H1 (cell line): ENCODE measurements around the gene PTPRG. TPM values are rescaled to one million over a fixed set of nuclear protein-coding genes. Genes with fewer than 3 reads are reported as not detected.

Source experiments
- CTCF ChIA-PET: fragments of 300-600 bp; sonication (Branson Sonifier 250); formaldehyde crosslinking; loops from one replicate; lab custom pipeline; 2021; ENCODE audit not compliant: partially characterized antibody; lab: Charles Lee
- POLR2A ChIA-PET: fragments of 300-600 bp; sonication (Branson Sonifier 250); formaldehyde crosslinking; loops from one replicate; lab custom pipeline; 2021; ENCODE audit warnings: inconsistent platforms; ENCODE audit not compliant: partially characterized antibody; lab: Charles Lee
- DNase-seq, 2 experiments: peaks; one replicate each; pipeline versions ENCODE4 v3.0.0 to v3.0.0-alpha.2; 2010 to 2022; ENCODE audit warnings: low spot score in 2 of 2, low read depth in 1 of 2, mixed read lengths in 1 of 2
- FAIRE-seq: peaks from 2 replicates; lab custom pipeline; 2011; peaks lifted over from hg19 to GRCh38; lab: Jason Lieb, UNC
- H2AFZ ChIP-seq: 2 replicates; pipeline ENCODE4 v1.8.1; 2012; ENCODE audit warnings: low read length, inconsistent platforms
- H2AK5ac ChIP-seq: 2 replicates; pipeline ENCODE4 v1.6.1; 2013; ENCODE audit warnings: low read depth, low read length
- H2BK120ac ChIP-seq: replicated peaks from 2 replicates; pipeline ENCODE3; 2013; ENCODE audit warnings: low read depth, low read length, inconsistent platforms
- H2BK12ac ChIP-seq: 2 replicates; pipeline ENCODE4 v1.6.1; 2013; ENCODE audit warnings: low read depth, low read length
- H2BK15ac ChIP-seq: 2 replicates; pipeline ENCODE4 v1.6.1; 2013; ENCODE audit warnings: low read length
- H2BK20ac ChIP-seq: 2 replicates; pipeline ENCODE4 v1.6.1; 2013; ENCODE audit warnings: low read length
- H2BK5ac ChIP-seq: 2 replicates; pipeline ENCODE4 v1.6.1; 2013; ENCODE audit warnings: low read depth, low read length
- H3K14ac ChIP-seq: 2 replicates; pipeline ENCODE4 v1.6.1; 2013; ENCODE audit warnings: inconsistent platforms; ENCODE audit not compliant: insufficient read length
- H3K18ac ChIP-seq: 2 replicates; pipeline ENCODE4 v1.6.1; 2013; ENCODE audit warnings: low read length; ENCODE audit errors: extremely low read depth
- H3K23ac ChIP-seq: 2 replicates; pipeline ENCODE4 v1.6.1; 2013; ENCODE audit warnings: inconsistent platforms; ENCODE audit not compliant: insufficient read length
- H3K23me2 ChIP-seq: 2 replicates; pipeline ENCODE4 v1.6.1; 2013; ENCODE audit warnings: low read depth, low read length
- H3K27ac ChIP-seq: 2 replicates; pipeline ENCODE4 v1.6.1; 2011; ENCODE audit warnings: low read depth, low read length, inconsistent platforms
- H3K27me3 ChIP-seq, 4 experiments: replicated peaks in 1 of 4; 1 replicate in 1 of 4; 2 replicates in 3 of 4; pipeline versions ENCODE4 v1.6.1 to v1.8.1; 2011 to 2013; ENCODE audit warnings: low read length in 3 of 4, mild to moderate bottlenecking in 3 of 4, inconsistent platforms in 2 of 4, mixed read lengths in 2 of 4, moderate library complexity in 1 of 4; ENCODE audit not compliant: control insufficient read depth in 3 of 4, insufficient read depth in 3 of 4; ENCODE audit errors: extremely low read depth in 1 of 4
- H3K36me3 ChIP-seq, 4 experiments: 2 replicates each; pipeline versions ENCODE4 v1.6.1 to v1.8.1; 2011 to 2013; ENCODE audit warnings: mild to moderate bottlenecking in 4 of 4, low read length in 3 of 4, moderate library complexity in 2 of 4, control low read depth in 1 of 4, inconsistent platforms in 1 of 4; ENCODE audit not compliant: insufficient read depth in 4 of 4, control insufficient read depth in 2 of 4
- H3K4ac ChIP-seq: replicated peaks from 2 replicates; pipeline ENCODE3; 2013; ENCODE audit warnings: low read length, low read depth, mixed read lengths, inconsistent platforms; ENCODE audit not compliant: insufficient read length
- H3K4me1 ChIP-seq, 4 experiments: replicated peaks in 1 of 4; 1 replicate in 1 of 4; 2 replicates in 3 of 4; pipeline versions ENCODE4 v1.6.1 to v1.8.1; 2011 to 2013; ENCODE audit warnings: low read length in 3 of 4, inconsistent platforms in 2 of 4, mixed read lengths in 1 of 4; ENCODE audit not compliant: insufficient read depth in 4 of 4, control insufficient read depth in 3 of 4
- H3K4me2 ChIP-seq, 2 experiments: 2 replicates each; pipeline versions ENCODE4 v1.6.1 to v1.8.1; 2011 to 2013; ENCODE audit warnings: low read depth in 2 of 2, low read length in 2 of 2, control low read depth in 1 of 2, inconsistent platforms in 1 of 2, mild to moderate bottlenecking in 1 of 2; ENCODE audit not compliant: insufficient read depth in 1 of 2
- H3K4me3 ChIP-seq, 4 experiments: fragments of 200-600, 300-600 bp in 1 of 4; sonication (generic), shearing (Covaris generic), sonication (Bioruptor Twin) in 1 of 4; 2 replicates each; pipeline versions ENCODE4 v1.5.1 to v1.8.1; 2011 to 2016; ENCODE audit warnings: low read length in 4 of 4, low read depth in 3 of 4, control low read depth in 2 of 4, inconsistent platforms in 2 of 4, mild to moderate bottlenecking in 2 of 4, mixed read lengths in 1 of 4, moderate library complexity in 1 of 4; ENCODE audit not compliant: insufficient read depth in 2 of 4; ENCODE audit errors: extremely low read depth in 1 of 4
- H3K56ac ChIP-seq: replicated peaks from 2 replicates; pipeline ENCODE3; 2013; ENCODE audit warnings: low read depth, mild to moderate bottlenecking, mixed read lengths, low read length, inconsistent platforms; ENCODE audit not compliant: insufficient read length
- H3K79me1 ChIP-seq: 2 replicates; pipeline ENCODE4 v1.6.1; 2013; ENCODE audit warnings: low read depth, low read length, control low read depth
- H3K79me2 ChIP-seq, 2 experiments: 2 replicates each; pipeline versions ENCODE4 v1.6.1 to v1.8.1; 2012 to 2013; ENCODE audit warnings: low read length in 2 of 2, mild to moderate bottlenecking in 2 of 2, inconsistent platforms in 1 of 2; ENCODE audit not compliant: insufficient read depth in 2 of 2, control insufficient read depth in 1 of 2
- H3K9ac ChIP-seq, 4 experiments: replicated peaks in 1 of 4; 1 replicate in 1 of 4; 2 replicates in 3 of 4; pipeline versions ENCODE4 v1.6.1 to v1.8.1; 2011 to 2013; ENCODE audit warnings: low read depth in 3 of 4, low read length in 3 of 4, control low read depth in 2 of 4, mild to moderate bottlenecking in 2 of 4, moderate library complexity in 2 of 4, inconsistent platforms in 1 of 4; ENCODE audit errors: extremely low read depth in 1 of 4
- H3K9me3 ChIP-seq, 2 experiments: 2 replicates each; pipeline versions ENCODE4 v1.6.1 to v1.8.1; 2012 to 2013; ENCODE audit warnings: mild to moderate bottlenecking in 2 of 2, moderate library complexity in 2 of 2, control low read depth in 1 of 2, inconsistent platforms in 1 of 2, low read depth in 1 of 2, low read length in 1 of 2, mixed read lengths in 1 of 2; ENCODE audit not compliant: insufficient read depth in 2 of 2
- H4K20me1 ChIP-seq, 2 experiments: replicated peaks in 1 of 2; 2 replicates each; pipeline versions ENCODE3 to v1.8.1; 2011 to 2013; ENCODE audit warnings: inconsistent platforms in 2 of 2, low read length in 2 of 2, mild to moderate bottlenecking in 1 of 2; ENCODE audit not compliant: insufficient read depth in 2 of 2, control insufficient read depth in 1 of 2
- H4K5ac ChIP-seq: 2 replicates; pipeline ENCODE4 v1.6.1; 2013; ENCODE audit warnings: low read length, low read depth, mixed read lengths, inconsistent platforms; ENCODE audit not compliant: insufficient read length
- H4K8ac ChIP-seq: 2 replicates; pipeline ENCODE4 v1.8.0; 2013; ENCODE audit warnings: mild to moderate bottlenecking, moderate library complexity, low read length, inconsistent platforms; ENCODE audit not compliant: insufficient read depth; ENCODE audit errors: extremely low read depth
- H4K91ac ChIP-seq: replicated peaks from 2 replicates; pipeline ENCODE3; 2013; ENCODE audit warnings: low read length, mixed read lengths, inconsistent platforms; ENCODE audit not compliant: insufficient read length
- BCL11A ChIP-seq, 2 experiments: IDR thresholded peaks; one replicate each; pipeline ENCODE4 v1.6.1; 2011; ENCODE audit warnings: low read depth in 2 of 2, low read length in 2 of 2, mild to moderate bottlenecking in 2 of 2
- WGBS, 2 experiments: shearing (Covaris generic) in 1 of 2; methylation state at CpG; one replicate each; pipeline versions ENCODE4 v1.1.6 to v1.1.7; 2013 to 2015; ENCODE audit warnings: low lambda C conversion rate in 2 of 2, mixed read lengths in 2 of 2, inconsistent platforms in 1 of 2, low coverage in 1 of 2, missing lambda C conversion rate in 1 of 2; ENCODE audit not compliant: insufficient replicate concordance in 2 of 2, insufficient coverage in 1 of 2, insufficient read length in 1 of 2; ENCODE audit errors: extremely low coverage in 1 of 2, missing lambda C conversion rate in 1 of 2; 5-methylcytosine and 5-hydroxymethylcytosine counted together
- polyA plus RNA-seq, 7 experiments: library from polyadenylated mRNA; depleted of rRNA in 3 of 7; stranded (reverse) in 5 of 7; unstranded in 2 of 7; fragments of >200 nt in 5 of 7; fragments of 200-250 nt in 2 of 7; gene quantifications; 1 replicate in 5 of 7; 2 replicates in 1 of 7; 4 replicates in 1 of 7; pipeline versions ENCODE4 v1.2.1 to v1.2.3, GENCODE V29; 2011 to 2013; ENCODE audit warnings: missing spikeins in 2 of 7, mixed read lengths in 2 of 7
- total RNA-seq: library from RNA; stranded (reverse); fragmentation: NEBNext Ultra II Directional; extraction: Animal tissue kit (Norgen Biotek cat#: 25700); gene quantifications from 2 replicates; pipeline ENCODE4 v1.2.1, GENCODE V29; 2021

Gene PTPRG
- total and polyA plus RNA-seq, 2 of the 8 experiments (the other 6 are each of a cell fraction or from before 2014, with no cell fraction given): 23.3 to 96.2 TPM

- Histone ChIP-seq H4K5ac (no peak overlapping the region), H4K91ac (no peak overlapping the region)
- FAIRE-seq: no peak
- no peak for TF ChIP-seq BCL11A (IDR thresholded peaks at IDR 0.05; ENCODE audit: low read depth in 2 of 2, low read length in 2 of 2)
- TF ChIP-seq, all 59 proteins: peak for 0
- H3K27ac ChIP-seq: no peak overlapping the region
- no peak overlapping the region for H4K8ac ChIP-seq
- no peak overlapping the region for H2BK12ac ChIP-seq
- POLR2A ChIA-PET: interaction anchor here (0.6 to 1.2 kb wide), 3 partner anchors 8 to 94 kb away, joined by 3 to 6 read pairs (median 4); no protein-coding TSS in a partner anchor
- H2AK5ac ChIP-seq: no peak overlapping the region
- H3K4me3 ChIP-seq: no peak overlapping the region
- H3K4me1 ChIP-seq: peaks cover 3 to 22% (median 8%) of the 10 kb centered on the region in 4 experiments; a peak in 4 of 7 replicates
- no peak overlapping the region for H3K4me2 ChIP-seq
- H4K20me1 ChIP-seq: peaks cover 26 to 38% of the 10 kb centered on the region in 2 experiments
- CTCF ChIA-PET: interaction anchor here (0.7 to 1.0 kb wide), 3 partner anchors 18 to 1428 kb away, joined by 3 read pairs; no protein-coding TSS in a partner anchor
- no peaks in the 10 kb centered on the region for H3K9me3 ChIP-seq
- no peak overlapping the region for H2BK120ac ChIP-seq
- H3K36me3 ChIP-seq: 0 out of 8 replicates have a peak, but pooled peaks cover 0 to 2% (median 0%) of the 10 kb centered on the region in 4 experiments
- H3K18ac ChIP-seq: no peak overlapping the region
- peaks cover 14% of the 10 kb centered on the region for H3K79me1 ChIP-seq
- no peak overlapping the region for H3K14ac ChIP-seq
- no peak overlapping the region for H2BK20ac ChIP-seq
- no peak overlapping the region for H2AFZ ChIP-seq
- H3K9ac ChIP-seq: no peak overlapping the region
- DNase-seq: no peak
- H2BK5ac ChIP-seq: no peak overlapping the region
- H3K4ac ChIP-seq: no peak overlapping the region
- H3K56ac ChIP-seq: no peak overlapping the region
- no peaks in the 10 kb centered on the region for H3K27me3 ChIP-seq
- no peak overlapping the region for H3K23ac ChIP-seq
- no peak overlapping the region for H2BK15ac ChIP-seq
- 83% methylated on average over 3 of the region's 3 CpGs; no CpG with 5 or more reads in 1 of the 2 experiments for WGBS, 2 experiments
- H3K23me2 ChIP-seq: no peaks in the 10 kb centered on the region; the same call in 1 of the 2 replicates
- H3K79me2 ChIP-seq: peaks cover 43 to 100% of the 10 kb centered on the region in 2 experiments
These were observed 34.5 kb downstream of the PTPRG start for GRCh38 chr3:61595826-61596225.
